CD4-positive, alpha-beta T cell treated with Interleukin-4 for 1 hour (primary cell): ENCODE results near the gene HLA-DPB1.
A peak's percentile ranks its signal among the peaks of the same experiment; 100 is the strongest.
"Not testable (repeated sequence)": the region's sequence is repeated elsewhere in the genome, so short reads cannot be mapped to it uniquely, and the experiment has no call there.

ENCODE experiments used
- DNase-seq, 2 donors: peaks; one replicate each; pipeline ENCODE4 v3.0.0-alpha.2; 2020 to 2022

The HLA-DPB1 gene

GRCh38 chr6:33075568-33076405 lies at the start of gene HLA-DPB1:
Gene HLA-DPB1, plus strand, starts transcription at chr6:33075990. Its CDS starts 52 bp downstream, at chr6:33076042.
- DNase-seq = peak; percentile 66 to 88

GRCh38 chr6:33028220-33028849 lies 47.5 kb upstream of the HLA-DPB1 start:
- no peak for DNase-seq

DNA sequence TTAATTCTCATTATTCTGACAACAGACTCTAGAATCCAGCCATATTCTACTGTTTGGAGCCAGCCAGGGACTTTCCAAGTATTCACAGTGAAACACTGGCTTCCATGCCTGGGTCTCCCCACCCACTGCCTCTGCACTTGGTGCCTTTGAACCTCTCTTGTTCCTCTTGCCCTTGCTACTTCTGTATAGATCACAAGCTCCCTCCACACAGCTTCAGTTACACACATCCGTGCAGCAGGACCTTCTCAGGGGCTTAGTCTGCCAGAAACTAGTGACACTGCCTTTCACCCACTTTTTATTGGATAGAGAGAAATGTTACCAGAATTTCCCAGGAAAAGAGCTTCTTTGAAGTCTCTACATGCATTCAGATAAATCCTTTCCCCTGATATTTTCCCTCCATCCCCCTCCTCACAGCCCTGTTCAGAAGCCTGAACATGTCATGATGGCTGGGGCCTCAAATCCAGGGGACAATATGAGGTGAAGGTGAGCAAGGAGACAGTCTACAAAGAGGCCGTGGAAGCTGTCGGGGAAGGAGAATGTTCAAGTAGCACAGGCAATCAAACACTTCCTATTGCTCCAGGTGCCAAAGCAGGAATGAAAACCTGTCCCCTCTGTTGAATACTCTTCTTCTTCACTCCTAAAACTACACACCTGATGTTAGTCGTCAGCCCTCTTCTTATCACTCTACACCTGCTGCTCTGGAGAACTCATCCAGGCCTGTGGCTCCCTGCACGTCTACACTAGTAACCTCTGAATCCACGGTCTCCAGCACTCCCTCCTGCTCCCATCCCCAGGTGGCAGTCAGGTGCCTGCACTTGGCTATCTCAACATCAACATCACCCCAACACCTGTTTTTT lies 46.2 kb upstream of the HLA-DPB1 start:
- peak; percentile 57 to 86 for DNase-seq

DNA sequence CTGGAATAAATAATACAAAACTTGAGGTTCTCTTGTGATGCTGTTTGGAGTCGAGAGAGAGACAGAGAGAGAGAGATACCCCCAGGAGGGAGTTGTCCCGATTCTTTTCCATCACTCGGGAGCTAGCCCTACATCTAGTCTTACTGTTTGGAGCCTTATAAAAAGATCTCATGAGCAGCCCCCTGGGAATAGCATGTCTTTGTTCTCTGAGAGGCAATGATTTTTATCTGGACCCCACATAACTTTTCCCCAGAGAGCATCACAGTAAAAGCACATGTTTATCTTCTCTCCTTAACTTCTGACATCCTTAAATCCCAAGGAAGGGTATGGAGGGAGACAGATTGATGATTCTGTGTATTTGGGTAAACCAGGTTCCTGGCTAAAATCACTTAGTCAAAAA lies 45.5 kb upstream of the HLA-DPB1 start:
- no peak for DNase-seq

DNA sequence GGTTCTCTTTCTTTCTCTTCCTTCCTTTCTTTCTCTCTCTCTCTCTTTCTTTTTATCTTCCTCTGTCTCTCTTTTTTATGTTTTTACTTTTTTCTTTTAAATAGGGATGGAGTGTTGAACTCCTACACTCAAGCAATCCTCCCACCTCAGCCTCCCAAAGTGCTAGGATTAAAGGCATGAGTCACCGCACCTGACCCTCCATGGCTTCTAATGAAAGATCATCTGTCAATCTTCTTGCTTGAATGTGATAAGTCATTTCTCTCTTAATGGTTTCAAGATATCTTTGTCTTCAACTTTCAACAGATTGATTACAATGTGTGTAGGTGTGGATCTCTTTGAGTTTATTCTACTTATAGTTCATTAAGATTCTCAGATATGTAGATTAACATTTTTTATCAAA lies 41.2 kb upstream of the HLA-DPB1 start:
- DNase-seq = no peak

DNA sequence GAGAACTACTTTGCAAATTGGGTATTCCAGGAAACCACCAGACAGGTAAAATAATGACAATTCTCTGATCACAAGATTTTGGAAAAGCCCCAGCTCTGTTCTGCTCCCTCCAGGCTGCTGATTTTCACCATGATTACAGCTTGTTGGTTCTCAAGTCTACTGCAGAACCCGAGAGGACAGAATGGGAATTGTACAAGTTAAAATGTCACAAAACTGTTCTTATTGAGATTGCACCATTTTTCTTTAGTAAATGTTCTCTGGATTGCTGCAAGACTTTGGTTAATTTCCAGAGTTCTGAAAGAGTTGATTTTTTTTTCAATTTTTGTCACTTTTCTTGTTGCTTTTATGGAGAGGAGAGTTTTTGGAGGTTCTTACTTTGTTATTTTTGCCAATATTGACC lies 39.3 kb upstream of the HLA-DPB1 start:
- no peak for DNase-seq

DNA sequence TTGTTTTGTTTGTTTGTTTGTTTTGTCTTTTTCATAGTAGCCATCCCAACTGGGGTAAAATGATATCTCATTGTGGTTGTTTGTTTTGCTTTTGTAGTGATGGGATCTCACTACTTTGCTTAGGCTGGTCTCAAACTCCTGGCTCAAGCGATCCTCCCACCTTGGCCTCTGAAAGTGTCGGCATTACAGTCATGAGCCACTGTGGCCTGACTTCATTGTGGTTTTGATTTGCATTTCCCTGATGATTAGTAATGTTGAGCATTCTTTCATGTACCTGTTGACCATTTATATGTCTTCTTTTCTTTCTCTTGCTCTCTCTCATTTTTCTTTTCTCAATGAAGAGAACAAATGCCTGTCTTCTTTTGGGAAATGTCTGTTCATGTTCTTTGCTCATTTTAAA lies 35.6 kb upstream of the HLA-DPB1 start:
- DNase-seq = no peak

DNA sequence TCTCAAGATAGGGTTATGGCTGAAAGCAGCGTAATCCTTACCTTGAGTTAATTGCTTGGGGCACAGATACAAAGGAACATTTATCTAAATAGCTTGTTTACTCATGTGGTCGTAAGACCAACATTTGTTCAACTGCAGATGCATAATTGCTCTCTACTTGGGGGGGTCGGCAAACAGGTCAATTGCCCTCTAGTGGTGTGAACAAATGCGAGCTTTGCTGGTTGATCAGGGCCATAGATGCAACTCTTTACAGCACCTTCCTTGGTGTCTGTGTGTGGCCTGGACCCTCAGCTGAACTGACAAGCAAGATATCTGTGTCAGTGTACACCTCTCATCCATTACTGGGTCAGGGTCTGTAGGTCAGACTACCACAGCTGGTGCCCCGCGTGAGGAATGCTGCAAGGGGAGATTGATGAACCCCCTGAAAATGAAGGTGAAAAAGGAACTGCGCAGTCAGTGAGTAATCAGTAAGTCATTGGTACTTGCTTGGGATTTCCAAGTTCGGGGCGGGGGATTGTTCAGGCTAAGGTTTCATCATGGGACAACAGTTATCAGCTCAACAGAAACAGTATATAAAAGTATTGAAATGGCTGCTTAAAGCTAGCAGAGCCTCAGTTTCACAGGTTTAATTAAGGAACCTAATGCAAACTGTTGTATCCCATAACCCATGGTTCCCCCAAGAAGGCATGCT lies 26.3 kb upstream of the HLA-DPB1 start:
- DNase-seq = no peak

DNA sequence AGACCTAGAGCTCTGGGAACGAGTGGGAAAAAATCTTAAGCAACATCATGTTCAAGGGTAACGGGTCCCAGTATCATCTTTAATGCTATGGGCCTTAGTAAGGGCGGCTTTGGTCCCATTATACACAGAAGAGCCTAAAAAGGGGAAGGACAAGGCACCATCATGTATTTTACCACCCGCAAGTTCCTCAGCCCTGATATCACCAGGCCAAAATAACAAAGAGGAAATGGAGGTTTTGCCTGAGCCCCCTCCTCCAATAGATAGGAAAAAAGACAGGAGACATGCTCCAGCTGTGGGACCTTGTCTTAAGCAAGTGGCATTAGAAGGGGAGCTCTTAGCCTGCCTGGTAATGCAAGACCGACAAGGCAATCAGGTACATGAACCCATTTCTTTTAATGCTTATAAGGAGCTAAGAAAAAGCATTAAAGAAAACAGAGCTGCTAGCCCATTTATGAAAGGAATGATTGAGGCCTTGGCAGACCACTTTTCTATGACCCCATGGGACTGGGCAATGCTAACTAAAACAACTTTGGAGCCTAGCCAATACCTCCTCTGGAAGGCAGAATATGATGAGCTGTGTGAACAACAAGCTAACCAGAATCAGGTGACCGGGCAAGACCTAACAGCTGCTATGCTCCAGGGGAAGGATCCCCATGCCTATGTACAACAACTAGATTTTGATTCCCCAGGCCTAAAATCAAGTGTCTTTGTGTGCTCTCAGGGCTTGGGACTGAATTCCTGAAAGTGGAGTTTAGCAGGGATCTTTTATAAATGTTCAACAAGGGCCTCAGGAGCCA lies 25.6 kb upstream of the HLA-DPB1 start:
- DNase-seq = no peak

- DNase-seq = no peak
These were observed 23.2 kb upstream of the HLA-DPB1 start for GRCh38 chr6:33052627-33053026.

GRCh38 chr6:33053230-33053629 lies 22.6 kb upstream of the HLA-DPB1 start:
- DNase-seq = no peak

DNA sequence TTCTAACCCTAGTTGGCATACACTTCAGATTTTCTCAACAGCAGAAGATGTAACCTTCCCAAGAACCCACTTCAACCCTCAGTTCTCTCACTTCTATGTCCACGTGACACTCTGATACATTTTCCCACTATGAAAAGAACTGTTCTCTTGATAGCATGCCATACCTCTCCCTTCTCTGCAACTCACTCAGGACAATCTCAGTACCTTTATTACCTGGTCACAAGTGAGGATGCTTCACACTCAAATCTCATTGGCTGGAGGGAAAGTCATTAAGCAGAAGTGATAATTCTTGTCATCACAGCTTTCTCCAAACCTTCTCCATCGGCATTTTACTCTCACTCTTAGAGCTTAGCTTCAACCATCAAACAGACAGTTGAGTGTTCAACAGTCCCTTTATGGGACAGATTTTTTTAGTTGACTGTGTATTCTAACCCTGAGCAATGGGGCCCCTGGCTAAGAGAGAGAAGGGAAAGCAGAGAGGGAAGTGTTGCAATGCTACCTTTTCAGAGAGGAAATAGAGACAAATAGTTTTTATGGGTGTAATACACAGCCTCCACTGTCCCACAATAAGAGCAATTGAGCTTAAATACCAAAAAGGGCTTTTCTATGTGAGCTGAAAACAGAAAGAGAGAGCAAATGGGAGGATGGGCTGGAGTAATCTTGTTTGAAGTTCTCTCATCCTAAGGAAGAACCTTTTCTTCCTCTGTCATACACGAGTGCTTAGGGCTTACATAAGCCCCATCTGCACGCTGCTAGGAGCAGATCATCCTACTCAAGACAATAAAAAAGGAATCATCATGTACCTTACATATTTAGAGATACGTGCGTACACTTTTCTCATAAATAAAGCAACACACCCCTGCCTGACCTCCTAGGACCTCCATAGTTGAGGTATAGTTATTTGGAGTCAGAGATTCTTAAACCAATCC lies 18.3 kb upstream of the HLA-DPB1 start:
- no peak for DNase-seq

DNA sequence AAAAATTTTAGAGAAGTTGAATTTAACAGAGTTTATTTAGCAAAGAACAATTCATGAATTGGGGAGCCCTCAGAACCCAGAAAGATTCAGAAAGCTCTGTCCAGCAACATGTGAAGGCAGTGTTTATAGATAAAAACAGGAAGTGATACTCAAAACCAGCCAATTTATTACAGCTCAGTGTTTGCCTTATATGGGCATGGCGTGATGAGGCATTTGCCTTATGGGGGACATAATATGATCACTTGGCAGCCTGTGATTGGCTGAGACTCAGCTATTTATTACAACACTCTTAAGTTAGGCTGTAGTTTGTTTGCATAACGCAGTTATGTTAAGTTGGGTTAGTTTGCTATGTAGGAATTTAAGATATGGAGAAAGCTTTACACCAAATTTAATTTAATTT lies 13.8 kb upstream of the HLA-DPB1 start:
- DNase-seq = peak in 1 of 2 donors; percentile 71

GRCh38 chr6:33063435-33063834 lies 12.4 kb upstream of the HLA-DPB1 start:
- DNase-seq = not testable (repeated sequence)

GRCh38 chr6:33064723-33065122 lies 11.1 kb upstream of the HLA-DPB1 start:
- no peak for DNase-seq

- no peak for DNase-seq
These were observed 10.5 kb upstream of the HLA-DPB1 start for GRCh38 chr6:33065312-33065711.

DNA sequence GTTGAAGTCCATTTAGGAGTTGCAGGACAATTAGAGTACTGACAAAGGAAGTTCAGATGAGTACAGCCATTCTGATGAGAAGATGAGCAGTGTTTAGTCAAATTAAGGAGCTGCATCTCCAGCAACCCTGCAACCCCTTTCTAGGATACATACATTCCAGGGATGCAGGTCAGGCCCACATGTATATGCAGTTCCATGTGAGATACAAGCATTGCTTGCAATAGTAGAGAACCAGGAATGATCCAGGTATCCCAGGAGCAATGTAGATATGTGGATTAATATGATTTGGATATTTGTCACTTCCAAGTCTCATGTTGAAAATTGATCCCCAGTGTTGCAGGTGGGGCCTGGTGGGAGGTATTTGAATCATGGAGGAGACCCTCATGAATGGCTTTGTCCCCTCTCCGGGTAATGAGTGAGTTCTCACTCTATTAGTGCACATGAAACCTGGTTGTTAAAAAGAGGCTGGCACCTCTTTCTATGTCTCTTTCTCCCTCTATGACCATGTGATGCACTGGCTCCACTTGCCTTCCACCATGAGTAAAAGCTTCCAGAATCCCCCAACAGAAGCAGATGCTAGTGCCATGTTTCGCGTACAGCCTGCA lies 8.8 kb upstream of the HLA-DPB1 start:
- DNase-seq = no peak

DNA sequence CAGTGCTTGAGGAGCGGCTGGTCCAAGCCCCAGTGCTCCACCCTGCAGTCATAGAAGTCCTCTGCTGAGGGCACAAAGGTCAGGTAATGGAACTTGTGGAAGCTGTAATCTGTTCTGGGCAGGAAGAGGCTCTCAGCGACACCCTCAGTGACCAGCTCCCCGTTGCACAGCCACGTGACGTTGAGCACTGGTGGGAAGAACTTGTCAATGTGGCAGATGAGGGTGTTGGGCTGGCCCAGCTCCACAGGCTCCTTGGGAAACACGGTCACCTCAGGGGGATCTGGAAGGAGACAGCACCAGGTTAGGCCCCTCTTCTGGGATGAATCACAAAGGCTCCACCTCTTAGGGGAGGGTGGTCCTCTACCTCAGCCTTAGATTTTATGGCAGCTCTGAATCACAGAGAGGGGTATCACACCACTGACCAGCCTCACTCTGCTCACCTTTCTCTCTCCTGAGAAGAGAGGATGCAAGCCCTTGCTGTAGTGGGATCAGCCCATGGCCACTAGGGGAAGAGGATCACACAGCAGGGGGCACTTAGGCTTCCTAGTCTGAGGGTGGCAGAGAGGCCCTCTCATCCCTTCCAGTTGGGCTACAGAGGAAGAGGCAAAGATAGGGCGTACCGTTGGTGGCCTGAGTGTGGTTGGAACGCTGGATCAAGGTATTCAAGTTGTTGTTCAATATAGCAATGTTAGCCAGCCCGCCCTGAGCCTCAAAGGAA lies 6.6 kb upstream of the HLA-DPB1 start:
- no peak for DNase-seq

- DNase-seq = no peak
These were observed 4.9 kb upstream of the HLA-DPB1 start for GRCh38 chr6:33070909-33071308.

- no peak for DNase-seq
These were observed 4.2 kb upstream of the HLA-DPB1 start for GRCh38 chr6:33071569-33071968.
